Mesenchymal stem cell (in vitro differentiated cells and primary cell): ENCODE data around the gene SMC3.

Experiments
- DNase-seq: peaks from one replicate; pipeline ENCODE4 v3.0.0-alpha.2; 2013
- H2AFZ ChIP-seq: one replicate; pipeline ENCODE4 v1.6.1; 2013; ENCODE audit warnings: low read depth, mild to moderate bottlenecking, control low read depth, inconsistent platforms, low read length, moderate library complexity
- H2AK5ac ChIP-seq: 2 replicates; pipeline ENCODE4 v1.6.1; 2013; ENCODE audit warnings: low read length, moderate library complexity, mild to moderate bottlenecking, inconsistent platforms; ENCODE audit not compliant: severe bottlenecking
- H2BK120ac ChIP-seq: one replicate; pipeline ENCODE4 v1.6.1; 2013; ENCODE audit warnings: low read depth, mild to moderate bottlenecking, inconsistent platforms, low read length, moderate library complexity
- H2BK12ac ChIP-seq, 2 experiments: one replicate each; pipeline ENCODE4 v1.6.1; 2013; ENCODE audit warnings: inconsistent platforms in 2 of 2, low read length in 2 of 2, mild to moderate bottlenecking in 2 of 2, moderate library complexity in 2 of 2, control low read depth in 1 of 2
- H2BK15ac ChIP-seq: one replicate; pipeline ENCODE4 v1.6.1; 2013; ENCODE audit warnings: mild to moderate bottlenecking, low read depth, inconsistent platforms; ENCODE audit not compliant: poor library complexity, severe bottlenecking
- H2BK5ac ChIP-seq: 2 replicates; pipeline ENCODE4 v1.6.1; 2013; ENCODE audit warnings: low read depth, mild to moderate bottlenecking, low read length, control low read depth, inconsistent platforms; ENCODE audit not compliant: poor library complexity, severe bottlenecking
- H3K14ac ChIP-seq, 2 experiments: one replicate each; pipeline ENCODE4 v1.6.1; 2013; ENCODE audit warnings: inconsistent platforms in 2 of 2, low read length in 2 of 2, control low read depth in 1 of 2, mild to moderate bottlenecking in 1 of 2, moderate library complexity in 1 of 2
- H3K18ac ChIP-seq, 2 experiments: one replicate each; pipeline ENCODE4 v1.6.1; 2013; ENCODE audit warnings: inconsistent platforms in 2 of 2, low read length in 2 of 2, control low read depth in 1 of 2, low read depth in 1 of 2, mild to moderate bottlenecking in 1 of 2
- H3K23ac ChIP-seq, 2 experiments: one replicate each; pipeline ENCODE4 v1.6.1; 2013; ENCODE audit warnings: inconsistent platforms in 2 of 2, low read length in 2 of 2, mild to moderate bottlenecking in 2 of 2, moderate library complexity in 2 of 2, control low read depth in 1 of 2
- H3K27ac ChIP-seq: 2 replicates; pipeline ENCODE4 v1.5.1; 2013; ENCODE audit warnings: mild to moderate bottlenecking, moderate library complexity, low read length, control low read depth, inconsistent platforms; ENCODE audit not compliant: poor library complexity, severe bottlenecking
- H3K27me3 ChIP-seq, 2 experiments: 2 replicates each; pipeline versions ENCODE4 v1.6.1 to v1.7.0; 2013; ENCODE audit warnings: low read length in 2 of 2, mild to moderate bottlenecking in 2 of 2, moderate library complexity in 2 of 2, control low read depth in 1 of 2, inconsistent platforms in 1 of 2; ENCODE audit not compliant: control insufficient read depth in 1 of 2, insufficient read depth in 1 of 2
- H3K36me3 ChIP-seq, 2 experiments: 2 replicates each; pipeline versions ENCODE4 v1.6.1 to v1.7.0; 2013; ENCODE audit warnings: low read length in 2 of 2, control low read depth in 1 of 2, inconsistent platforms in 1 of 2, low read depth in 1 of 2, mild to moderate bottlenecking in 1 of 2; ENCODE audit not compliant: insufficient read depth in 2 of 2, control insufficient read depth in 1 of 2
- H3K4ac ChIP-seq, 2 experiments: one replicate each; pipeline ENCODE4 v1.6.1; 2013; ENCODE audit warnings: inconsistent platforms in 2 of 2, low read length in 2 of 2, mild to moderate bottlenecking in 2 of 2, moderate library complexity in 2 of 2, control low read depth in 1 of 2, low read depth in 1 of 2
- H3K4me1 ChIP-seq: 2 replicates; pipeline ENCODE4 v1.6.1; 2013; ENCODE audit warnings: low read depth, low read length, control low read depth; ENCODE audit not compliant: control insufficient read depth, insufficient read depth
- H3K4me2 ChIP-seq: 2 replicates; pipeline ENCODE4 v1.6.1; 2013; ENCODE audit warnings: low read length, mild to moderate bottlenecking, inconsistent platforms; ENCODE audit not compliant: poor library complexity, severe bottlenecking
- H3K4me3 ChIP-seq, 2 experiments: 2 replicates each; pipeline versions ENCODE4 v1.5.1 to v1.7.0; 2013; ENCODE audit warnings: low read length in 2 of 2, mild to moderate bottlenecking in 2 of 2, control low read depth in 1 of 2, low read depth in 1 of 2; ENCODE audit not compliant: insufficient read depth in 1 of 2
- H3K79me1 ChIP-seq: replicated peaks from 2 replicates; pipeline ENCODE4 v1.6.1; 2013; ENCODE audit warnings: mild to moderate bottlenecking, control low read depth, low read length, inconsistent platforms; ENCODE audit not compliant: poor library complexity, severe bottlenecking
- H3K9ac ChIP-seq: 2 replicates; pipeline ENCODE4 v1.7.0; 2013; ENCODE audit warnings: mild to moderate bottlenecking, low read length, moderate library complexity
- H3K9me3 ChIP-seq: 2 replicates; pipeline ENCODE4 v1.7.0; 2013; ENCODE audit warnings: mild to moderate bottlenecking, low read length; ENCODE audit not compliant: control insufficient read depth
- H4K8ac ChIP-seq: one replicate; pipeline ENCODE4 v1.6.1; 2013; ENCODE audit warnings: inconsistent platforms, mild to moderate bottlenecking, low read length, moderate library complexity
- H4K91ac ChIP-seq: one replicate; pipeline ENCODE4 v1.6.1; 2013; ENCODE audit warnings: mild to moderate bottlenecking, low read length, inconsistent platforms
- WGBS: methylation state at CpG from one replicate; pipeline ENCODE4 v1.1.7; 2013; ENCODE audit warnings: mixed read lengths; 5-methylcytosine and 5-hydroxymethylcytosine counted together

Gene SMC3

GRCh38 chr10:110642204-110643034 lies 74.9 kb downstream of the SMC3 start:
- no peak overlapping the region for H3K14ac ChIP-seq
- H3K23ac ChIP-seq = no peak overlapping the region
- no peak overlapping the region for H4K8ac ChIP-seq
- H3K4me3 ChIP-seq = no peak overlapping the region
- no peak overlapping the region for H3K9ac ChIP-seq
- no peak overlapping the region for H3K4me2 ChIP-seq
- no peak overlapping the region for H3K18ac ChIP-seq
- no peak overlapping the region for H4K91ac ChIP-seq
- no peak overlapping the region for H2BK120ac ChIP-seq
- H3K27ac ChIP-seq = no peak overlapping the region
- no peaks in the 10 kb centered on the region for H3K9me3 ChIP-seq
- peaks cover 23 to 67% of the 10 kb centered on the region in 2 experiments for H3K27me3 ChIP-seq
- no peak overlapping the region for H2BK12ac ChIP-seq
- H3K36me3 ChIP-seq = no peaks in the 10 kb centered on the region
- H2AK5ac ChIP-seq = no peak overlapping the region
- no peak overlapping the region for H2AFZ ChIP-seq
- no peak overlapping the region for H2BK15ac ChIP-seq
- H3K4ac ChIP-seq = no peak overlapping the region
- no peak for DNase-seq
- no peak overlapping the region for H2BK5ac ChIP-seq
- 22% methylated on average over 11 of the region's 14 CpGs for WGBS
- no peaks in the 10 kb centered on the region for H3K79me1 ChIP-seq
- H3K4me1 ChIP-seq = peaks cover 15% of the 10 kb centered on the region

- no peak overlapping the region for H2BK5ac ChIP-seq
- no peak overlapping the region for H2AK5ac ChIP-seq
- H4K91ac ChIP-seq = no peak overlapping the region
- H2BK120ac ChIP-seq = no peak overlapping the region
- no peak overlapping the region for H4K8ac ChIP-seq
- peak; percentile 56 for DNase-seq
- no peak overlapping the region for H3K18ac ChIP-seq
- H3K79me1 ChIP-seq = no peaks in the 10 kb centered on the region
- H3K9ac ChIP-seq = no peak overlapping the region
- peak overlapping the region; percentile 97 for H3K4me2 ChIP-seq
- no peak overlapping the region for H3K14ac ChIP-seq
- peak overlapping the region in 1 of 2 experiments; percentile 23 for H3K23ac ChIP-seq
- no peak overlapping the region for H3K4ac ChIP-seq
- no peak overlapping the region for H3K27ac ChIP-seq
- H3K36me3 ChIP-seq = no peaks in the 10 kb centered on the region
- H3K9me3 ChIP-seq = no peaks in the 10 kb centered on the region
- peaks cover 14% of the 10 kb centered on the region for H3K4me1 ChIP-seq
- WGBS = 3% methylated on average over 29 of the region's 40 CpGs
- peak overlapping the region; percentile 42 to 79 for H3K4me3 ChIP-seq
- peak overlapping the region; percentile 19 for H2BK15ac ChIP-seq
- H3K27me3 ChIP-seq = peaks cover 23 to 69% of the 10 kb centered on the region in 2 experiments
- H2AFZ ChIP-seq = no peak overlapping the region
- H2BK12ac ChIP-seq = no peak overlapping the region
Observed at GRCh38 chr10:110643035-110643652, 75.6 kb downstream of the SMC3 start.

GRCh38 chr10:110643653-110644597 lies 76.4 kb downstream of the SMC3 start, which contains the start of gene RBM20:
Gene RBM20, plus strand, starts transcription at chr10:110644336. Its CDS starts 119 bp downstream, at chr10:110644455.
- peak within 1 kb of the TSS; percentile 31 for H4K8ac ChIP-seq
- peak within 1 kb of the TSS; percentile 97 for H3K4me2 ChIP-seq
- H3K9me3 ChIP-seq = no peaks in the 10 kb centered on the region
- H3K4me3 ChIP-seq = peak within 1 kb of the TSS; percentile 71 to 79
- H3K14ac ChIP-seq = no peak within 1 kb of the TSS
- H3K4me1 ChIP-seq = peaks cover 14% of the 10 kb centered on the region
- no peak within 1 kb of the TSS for H2AK5ac ChIP-seq
- no peak within 1 kb of the TSS for H2BK5ac ChIP-seq
- no peaks in the 10 kb centered on the region for H3K79me1 ChIP-seq
- H4K91ac ChIP-seq = no peak within 1 kb of the TSS
- H3K36me3 ChIP-seq = no peaks in the 10 kb centered on the region
- H3K4ac ChIP-seq = peak within 1 kb of the TSS in 1 of 2 experiments; percentile 4
- no peak within 1 kb of the TSS for H3K9ac ChIP-seq
- peak within 1 kb of the TSS in 1 of 2 experiments; percentile 87 for H2BK12ac ChIP-seq
- peaks cover 23 to 67% of the 10 kb centered on the region in 2 experiments for H3K27me3 ChIP-seq
- H3K18ac ChIP-seq = peak within 1 kb of the TSS in 1 of 2 experiments; percentile 6
- WGBS = under 1% methylated on average over 74 of the region's 106 CpGs
- H2BK120ac ChIP-seq = peak within 1 kb of the TSS; percentile 44
- peak within 1 kb of the TSS; percentile 19 for H2BK15ac ChIP-seq
- H2AFZ ChIP-seq = peak within 1 kb of the TSS; percentile 78
- H3K23ac ChIP-seq = peak within 1 kb of the TSS in 1 of 2 experiments; percentile 23
- no peak within 1 kb of the TSS for H3K27ac ChIP-seq
- peak; percentile 48 for DNase-seq
